Measurements from ENCODE around the gene NMNAT2.
A peak's percentile ranks its signal among the peaks of the same experiment; 100 is the strongest.

NMNAT2 gene

DNA sequence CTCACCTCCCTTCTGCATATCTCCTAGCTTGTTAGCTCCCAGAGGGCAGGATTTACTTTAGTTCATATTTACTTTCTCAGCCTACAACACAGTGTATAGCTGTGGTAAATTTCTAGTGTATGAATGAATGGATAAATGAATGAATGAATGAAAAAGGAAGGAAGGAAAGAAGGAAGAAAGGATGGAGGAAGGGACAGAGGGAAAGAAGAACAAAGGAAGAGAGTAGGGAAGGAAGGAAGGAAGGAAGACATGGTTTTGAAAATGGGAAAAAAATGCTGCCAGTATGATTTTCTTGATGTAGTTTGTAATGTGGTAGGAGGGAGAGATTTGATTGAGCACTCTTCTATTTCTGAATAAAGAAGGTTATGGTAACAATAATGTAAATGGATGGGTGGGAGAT, 185.1 kb downstream of the NMNAT2 start:
- DNase-seq: no peak

DNA sequence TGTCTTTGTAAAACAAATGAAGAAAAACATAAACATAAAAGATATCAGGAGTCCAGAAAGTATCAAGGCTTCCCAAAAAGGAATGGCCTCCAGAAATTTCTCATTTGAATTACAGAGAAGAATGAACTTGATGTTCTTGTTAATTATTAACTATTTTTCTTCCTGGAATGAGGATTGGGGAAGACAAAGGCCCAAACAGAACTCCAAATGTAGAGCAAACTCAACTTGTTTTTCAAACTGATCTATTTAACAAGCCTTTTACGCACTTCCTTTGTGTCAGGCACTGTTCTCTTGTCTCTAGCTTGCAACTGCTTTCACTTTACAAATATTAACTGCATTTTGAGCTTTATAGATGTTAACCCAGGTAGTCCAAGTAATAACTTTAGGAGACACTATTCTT, 186.6 kb downstream of the NMNAT2 start:
- no peak for DNase-seq

DNA sequence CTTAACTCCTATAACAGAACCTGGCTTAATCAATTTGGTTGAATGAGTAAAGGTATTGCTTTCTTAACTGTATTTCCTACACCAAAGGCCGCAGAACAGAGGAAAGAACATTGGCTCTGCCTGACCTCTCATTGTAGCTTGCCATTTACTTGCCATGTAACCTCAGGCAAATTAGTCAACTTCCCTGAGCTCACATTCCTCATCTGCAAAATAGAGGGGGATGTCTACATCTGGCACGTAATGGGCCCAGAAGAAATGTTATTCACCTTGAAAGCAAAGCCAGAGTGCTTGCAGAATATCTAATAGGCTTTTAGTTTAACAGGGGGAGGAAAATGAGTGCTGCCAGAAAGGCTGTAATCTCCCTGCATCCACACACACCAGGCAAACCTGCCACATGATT, 187.8 kb downstream of the NMNAT2 start:
- DNase-seq: no peak

DNA sequence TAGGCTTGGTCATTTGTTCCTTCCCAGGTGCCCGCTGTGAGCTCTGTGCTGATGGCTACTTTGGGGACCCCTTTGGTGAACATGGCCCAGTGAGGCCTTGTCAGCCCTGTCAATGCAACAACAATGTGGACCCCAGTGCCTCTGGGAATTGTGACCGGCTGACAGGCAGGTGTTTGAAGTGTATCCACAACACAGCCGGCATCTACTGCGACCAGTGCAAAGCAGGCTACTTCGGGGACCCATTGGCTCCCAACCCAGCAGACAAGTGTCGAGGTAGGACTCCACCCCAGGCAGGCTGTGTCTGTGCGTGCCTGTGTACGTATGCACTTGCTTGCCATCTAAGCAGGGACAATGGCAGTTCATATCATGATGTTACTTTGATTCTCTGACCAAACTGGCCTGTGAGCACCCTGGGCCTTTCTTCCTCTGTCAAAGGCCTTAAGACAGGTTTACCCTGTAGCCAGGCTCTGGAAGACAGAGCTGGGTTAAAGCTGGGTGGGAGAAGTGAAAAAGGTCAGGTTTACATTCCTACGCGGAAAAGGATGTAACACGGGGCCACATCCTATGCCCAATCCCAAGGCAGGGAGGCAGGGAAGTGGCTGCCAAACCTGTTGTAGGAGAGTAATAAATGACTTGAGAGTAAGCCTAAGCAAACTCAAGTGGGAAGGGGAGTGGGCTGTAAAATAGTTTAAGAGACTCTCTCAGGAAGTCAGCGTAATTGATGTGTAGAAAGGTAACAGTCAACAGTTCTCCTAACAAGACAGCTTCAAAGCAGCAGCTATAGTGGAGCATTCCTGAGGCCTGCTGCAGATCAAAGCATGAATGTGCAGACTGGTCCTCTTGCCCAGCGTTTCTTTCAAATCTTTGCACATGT, 189.6 kb downstream of the NMNAT2 start:
- DNase-seq: no peak

DNA sequence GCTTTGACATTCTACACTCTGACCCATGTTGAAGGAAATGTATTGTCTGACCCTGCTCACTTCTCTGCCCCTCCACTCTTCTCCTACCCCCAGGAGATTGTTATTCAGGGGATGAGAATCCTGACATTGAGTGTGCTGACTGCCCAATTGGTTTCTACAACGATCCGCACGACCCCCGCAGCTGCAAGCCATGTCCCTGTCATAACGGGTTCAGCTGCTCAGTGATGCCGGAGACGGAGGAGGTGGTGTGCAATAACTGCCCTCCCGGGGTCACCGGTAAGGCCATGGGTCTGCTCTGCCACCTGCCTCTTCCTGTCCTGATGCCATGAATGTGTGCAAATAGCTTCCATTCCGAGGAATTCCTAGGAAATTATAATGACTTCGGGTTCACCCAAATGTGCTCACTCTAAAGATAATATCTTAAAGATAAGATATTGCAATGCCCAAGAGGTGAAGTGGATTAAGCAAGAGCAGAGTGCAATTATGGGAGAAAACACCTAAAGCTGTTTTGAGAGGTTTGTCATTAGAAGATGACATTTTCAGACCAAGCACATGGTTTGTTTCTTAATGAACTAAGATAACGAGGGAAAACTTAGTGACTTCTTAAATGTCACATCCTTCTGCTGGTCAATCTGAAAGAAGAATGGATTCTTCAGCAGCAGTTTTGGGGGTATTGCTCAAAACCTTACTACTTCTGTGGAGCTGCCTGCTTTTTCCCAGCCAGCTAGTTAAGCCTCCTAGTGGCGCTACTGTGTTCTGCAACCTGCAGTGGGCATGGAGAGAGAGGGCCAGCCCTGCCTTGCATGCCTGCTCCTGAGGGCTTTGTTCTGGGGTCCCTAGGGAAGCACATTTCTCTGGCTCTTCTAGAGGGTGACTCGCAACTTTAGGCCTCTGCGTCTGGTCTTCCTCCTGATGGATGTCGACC, 190.5 kb downstream of the NMNAT2 start:
- DNase-seq: peak; percentile 58

DNA sequence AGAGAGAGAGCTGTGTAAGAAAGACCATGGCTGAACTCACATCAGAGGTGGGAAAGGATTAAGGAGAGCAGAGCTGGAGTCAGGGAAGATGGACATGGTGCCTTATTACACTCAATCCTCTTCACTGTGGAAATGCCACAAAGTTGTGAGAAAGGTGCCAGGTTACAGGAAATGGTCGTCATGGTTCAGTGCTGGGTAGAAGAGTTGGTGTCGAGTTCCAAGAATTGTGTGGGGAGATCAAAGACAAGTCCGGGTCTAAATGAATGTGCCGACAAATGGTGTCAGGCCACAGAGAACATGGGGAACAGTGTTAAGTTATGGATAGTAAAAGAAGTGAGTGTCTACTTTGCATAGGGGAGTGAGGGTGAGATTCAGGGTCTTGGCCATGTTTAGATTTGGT, 191.2 kb downstream of the NMNAT2 start:
- DNase-seq: no peak

DNA sequence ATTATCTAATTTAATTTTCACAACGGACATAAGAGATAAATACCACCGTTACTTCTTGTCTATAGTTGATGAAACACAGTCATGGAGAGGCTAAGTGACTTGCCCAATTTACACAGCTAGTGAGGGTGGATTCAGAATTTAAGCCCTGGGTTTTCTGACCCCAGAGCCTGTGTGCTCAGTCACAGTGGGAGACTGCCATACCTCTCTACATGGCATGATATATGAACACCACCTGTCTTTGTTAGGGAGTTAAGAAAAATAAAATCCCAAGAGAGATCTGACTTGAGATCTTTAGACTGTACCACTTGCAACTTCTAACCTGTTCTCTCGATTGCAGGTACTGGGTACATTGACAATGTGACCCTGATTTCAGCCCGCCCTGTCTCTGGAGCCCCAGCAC, 191.8 kb downstream of the NMNAT2 start:
- DNase-seq: no peak

DNA sequence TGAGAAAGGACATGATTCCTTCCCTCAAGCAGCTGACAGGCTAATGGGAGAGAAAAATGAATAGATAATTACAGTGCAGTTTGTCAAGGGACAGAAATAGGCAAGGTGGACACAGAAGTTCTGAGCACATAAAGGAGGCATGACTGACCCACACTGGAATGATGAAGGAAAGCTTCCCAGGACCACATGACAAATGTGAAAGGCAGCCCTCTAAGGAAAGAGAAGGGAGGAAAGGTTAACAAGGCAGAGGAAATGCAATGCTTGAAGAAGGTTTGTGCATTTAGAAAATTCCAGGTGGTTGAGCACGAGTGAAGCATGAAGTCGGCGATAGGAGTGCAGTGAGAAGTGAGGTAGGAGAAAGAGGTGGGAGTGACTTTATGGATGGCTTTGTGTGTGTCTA, 194.7 kb downstream of the NMNAT2 start:
- no peak for DNase-seq

DNA sequence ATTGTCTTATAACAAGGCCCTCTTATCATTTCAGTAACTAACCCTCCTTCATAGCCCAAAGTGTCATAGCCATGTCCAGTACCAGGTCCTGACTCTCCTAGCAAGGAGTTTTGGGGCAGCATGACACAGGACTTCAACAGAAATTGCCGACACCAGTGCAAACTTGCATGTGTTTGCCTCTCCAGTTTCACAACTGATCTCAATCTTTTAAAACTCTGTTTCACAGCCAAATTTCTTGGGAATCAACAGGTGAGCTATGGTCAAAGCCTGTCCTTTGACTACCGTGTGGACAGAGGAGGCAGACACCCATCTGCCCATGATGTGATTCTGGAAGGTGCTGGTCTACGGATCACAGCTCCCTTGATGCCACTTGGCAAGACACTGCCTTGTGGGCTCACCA, 195.3 kb downstream of the NMNAT2 start:
- DNase-seq: no peak

DNA sequence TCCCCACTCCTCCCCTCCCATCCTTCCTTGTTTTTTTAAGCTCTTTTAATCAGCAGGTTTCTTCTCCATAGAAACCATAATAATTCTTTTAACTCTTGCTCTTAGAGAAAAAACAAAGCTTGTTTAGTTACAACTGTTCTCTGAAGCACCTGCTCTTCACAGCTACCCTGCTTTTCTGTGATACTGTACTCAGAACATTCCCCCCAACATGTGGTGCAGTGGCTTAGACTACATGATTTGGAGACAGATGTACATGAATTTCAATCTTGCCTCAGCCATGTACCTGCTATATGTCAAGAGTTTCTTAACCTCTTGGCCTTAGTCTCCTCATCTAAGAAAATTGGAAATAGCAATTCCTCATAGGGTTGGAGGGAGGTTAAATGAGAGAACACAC, 198.6 kb downstream of the NMNAT2 start:
- DNase-seq: no peak

DNA sequence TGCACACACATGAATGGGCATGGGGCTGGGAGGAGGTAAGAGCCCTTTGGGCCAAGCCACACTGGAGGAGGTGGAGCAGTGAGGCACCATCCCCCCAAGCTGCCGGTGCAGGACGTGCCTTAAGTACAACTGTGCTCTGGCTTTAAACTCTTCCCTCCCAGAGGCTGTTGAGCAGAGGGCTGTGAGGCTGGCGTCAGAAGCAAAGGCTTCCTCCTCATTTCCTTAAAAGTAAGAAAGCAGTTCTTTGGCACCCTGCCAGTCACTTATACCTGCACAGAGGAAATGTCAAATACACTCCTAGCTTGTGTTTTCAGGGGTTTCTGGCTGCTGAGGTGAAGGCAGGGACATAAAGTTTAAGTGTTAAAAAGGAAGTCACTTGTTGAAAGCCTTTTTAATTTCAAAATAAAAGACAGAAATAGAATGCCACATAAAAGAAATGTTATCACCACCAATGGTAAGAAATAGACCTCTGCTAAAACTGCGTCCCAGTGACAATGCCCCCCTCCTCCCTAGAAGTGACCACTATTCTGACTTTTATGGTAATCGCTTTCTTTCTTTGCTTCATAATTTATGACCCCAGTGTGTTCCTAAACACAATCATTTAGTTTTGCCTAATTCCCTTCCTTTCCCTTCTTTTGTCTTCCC, 199.1 kb downstream of the NMNAT2 start:
- DNase-seq: no peak

DNA sequence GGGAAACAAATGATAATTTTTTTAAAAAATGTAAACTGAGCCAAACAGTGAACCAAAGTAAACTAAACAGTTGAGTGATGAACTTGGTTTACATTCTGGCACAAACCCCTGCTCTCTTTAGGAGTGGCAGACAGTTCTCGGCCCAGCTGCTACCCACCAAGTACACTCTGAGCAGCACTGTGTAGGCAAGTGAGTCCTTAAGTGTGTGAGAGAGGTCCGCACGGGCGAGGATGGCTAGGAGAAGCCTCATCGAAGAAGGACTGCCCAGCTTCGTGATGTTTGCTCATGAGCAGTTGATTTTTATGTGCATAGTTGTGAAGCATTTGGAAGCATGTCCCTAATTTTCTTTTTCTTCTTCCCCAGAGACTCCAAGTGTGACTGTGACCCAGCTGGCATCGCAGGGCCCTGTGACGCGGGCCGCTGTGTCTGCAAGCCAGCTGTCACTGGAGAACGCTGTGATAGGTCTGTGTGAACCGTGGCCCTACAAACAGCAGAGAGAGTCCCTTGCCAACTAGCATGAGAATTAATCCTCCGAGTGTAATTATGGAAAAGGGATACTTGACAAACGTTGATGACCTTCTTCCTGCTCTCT, 200.1 kb downstream of the NMNAT2 start:
- no peak for DNase-seq

DNA sequence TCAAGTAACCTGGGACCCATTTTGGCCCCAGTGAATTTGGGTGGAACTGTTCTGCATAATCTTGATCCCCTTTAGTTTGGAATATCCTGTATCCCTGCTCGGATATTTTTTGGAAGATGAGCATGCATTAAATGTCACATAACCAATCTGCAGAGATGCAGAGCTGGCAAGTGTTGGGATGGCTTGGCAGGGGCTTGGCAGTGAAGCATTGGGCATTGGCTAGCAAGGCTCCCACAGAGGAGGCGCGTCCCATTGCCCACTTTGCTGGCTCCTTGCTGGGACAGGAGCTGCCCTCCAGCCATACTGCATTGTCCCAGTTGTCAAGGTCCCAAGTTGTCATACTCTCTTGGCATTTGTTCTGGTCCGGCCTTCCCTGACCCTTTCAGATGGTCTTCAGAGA, 202.2 kb downstream of the NMNAT2 start:
- DNase-seq: no peak

DNA sequence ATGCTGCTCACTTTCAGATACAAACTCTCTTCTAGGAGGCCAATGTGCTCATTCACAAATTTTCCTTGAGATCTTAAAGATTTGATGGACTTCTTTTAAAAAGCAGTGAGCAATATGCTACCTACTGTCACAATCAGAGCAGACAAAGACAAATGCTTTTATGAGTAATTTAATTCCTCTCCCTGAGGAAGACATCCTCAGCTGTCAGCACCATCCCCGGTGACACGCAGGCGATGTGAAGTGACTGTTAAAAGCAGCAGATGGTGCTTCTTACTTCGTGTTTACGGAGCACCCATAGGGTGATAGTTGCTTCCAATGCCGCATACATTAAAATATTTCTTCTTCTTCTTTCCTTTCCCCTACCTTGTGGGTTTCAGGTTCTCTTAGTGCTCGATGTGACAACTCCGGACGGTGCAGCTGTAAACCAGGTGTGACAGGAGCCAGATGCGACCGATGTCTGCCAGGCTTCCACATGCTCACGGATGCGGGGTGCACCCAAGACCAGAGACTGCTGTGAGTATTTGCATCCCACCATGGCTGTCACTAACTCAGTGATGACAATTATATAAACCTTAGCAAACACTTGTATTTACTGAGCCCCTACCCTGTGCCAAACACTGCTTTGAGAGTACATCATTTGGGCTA, 203.0 kb downstream of the NMNAT2 start:
- no peak for DNase-seq

DNA sequence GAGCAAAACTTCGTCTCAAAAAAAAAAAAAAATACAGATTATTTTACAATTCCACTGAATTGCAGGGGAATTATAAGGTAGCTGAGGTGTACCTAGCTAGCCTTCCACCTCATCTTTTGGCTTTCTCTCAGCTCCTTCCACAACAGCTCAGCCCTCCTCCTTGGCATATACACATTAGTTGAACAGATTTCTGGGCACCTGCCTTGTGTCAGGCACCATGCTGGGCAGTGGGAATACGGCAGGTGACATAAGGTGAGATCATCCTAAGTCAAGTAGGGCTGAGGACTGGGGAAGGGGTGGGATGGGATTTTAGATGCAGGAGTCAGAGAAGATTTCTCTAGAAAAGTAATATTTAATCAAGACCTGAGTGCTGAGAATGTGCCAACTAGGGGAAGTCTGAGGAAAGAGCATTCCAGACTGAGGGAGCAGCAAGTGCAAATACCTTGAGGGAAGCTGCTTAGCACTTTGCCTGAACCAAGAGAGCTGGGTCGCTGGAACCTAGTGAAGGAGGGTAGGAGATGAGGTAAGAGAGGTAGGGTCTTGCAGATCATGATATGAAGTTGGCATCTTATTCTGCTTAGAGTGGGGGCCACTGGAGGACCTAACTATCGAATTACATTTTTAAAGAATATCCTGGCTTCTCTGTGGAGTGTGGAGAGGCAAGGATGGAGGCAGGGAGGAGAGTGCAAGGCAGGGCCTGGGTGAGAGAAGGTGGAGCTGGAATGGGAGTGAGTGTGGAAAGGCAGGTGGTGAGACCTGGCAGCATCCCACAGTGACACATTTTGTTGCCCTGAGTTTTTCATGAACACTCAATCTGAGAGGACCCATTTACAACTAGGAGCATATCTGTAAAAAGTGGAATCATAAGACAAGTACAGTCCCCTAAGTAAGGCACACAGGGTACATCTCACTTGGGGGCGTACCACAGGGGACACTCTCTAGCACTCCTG, 203.9 kb downstream of the NMNAT2 start:
- DNase-seq: no peak

DNA sequence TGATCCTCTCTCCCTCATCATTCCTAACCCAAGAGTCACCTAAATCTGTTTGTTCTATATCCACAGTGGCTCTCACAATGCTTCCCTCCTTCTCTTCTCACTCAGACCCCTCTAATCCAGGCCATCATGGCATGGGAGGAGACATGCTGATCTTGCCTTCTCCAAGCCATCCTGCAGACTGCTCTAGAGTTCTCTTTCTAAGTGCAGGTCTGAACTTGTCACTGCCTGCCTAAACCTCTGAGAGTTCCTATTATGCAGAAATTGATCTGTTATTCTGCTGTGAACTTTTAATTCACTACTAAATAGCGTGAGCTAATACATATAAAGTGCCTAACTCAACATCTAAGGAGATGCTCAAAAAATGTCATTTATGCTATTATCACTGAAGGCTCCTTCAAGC, 205.3 kb downstream of the NMNAT2 start:
- DNase-seq: no peak

DNA sequence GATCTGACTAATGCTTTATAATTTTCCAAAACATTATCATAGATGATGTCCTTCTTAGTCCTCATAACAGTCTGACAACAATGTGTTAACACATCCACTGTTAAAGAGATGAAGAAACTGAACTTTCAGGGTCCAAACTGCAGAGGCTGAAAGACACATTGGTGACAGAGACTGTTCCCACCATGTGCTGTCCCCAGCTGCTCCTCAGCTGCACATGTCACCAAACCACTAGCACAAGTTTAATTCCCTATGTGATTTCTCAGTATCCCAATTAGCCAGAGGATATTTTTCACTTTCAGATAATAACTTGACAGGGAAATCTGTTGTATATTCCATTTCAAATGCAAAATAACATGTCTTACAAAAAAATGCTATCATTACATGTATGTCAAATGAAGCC, 207.5 kb downstream of the NMNAT2 start:
- DNase-seq: no peak

DNA sequence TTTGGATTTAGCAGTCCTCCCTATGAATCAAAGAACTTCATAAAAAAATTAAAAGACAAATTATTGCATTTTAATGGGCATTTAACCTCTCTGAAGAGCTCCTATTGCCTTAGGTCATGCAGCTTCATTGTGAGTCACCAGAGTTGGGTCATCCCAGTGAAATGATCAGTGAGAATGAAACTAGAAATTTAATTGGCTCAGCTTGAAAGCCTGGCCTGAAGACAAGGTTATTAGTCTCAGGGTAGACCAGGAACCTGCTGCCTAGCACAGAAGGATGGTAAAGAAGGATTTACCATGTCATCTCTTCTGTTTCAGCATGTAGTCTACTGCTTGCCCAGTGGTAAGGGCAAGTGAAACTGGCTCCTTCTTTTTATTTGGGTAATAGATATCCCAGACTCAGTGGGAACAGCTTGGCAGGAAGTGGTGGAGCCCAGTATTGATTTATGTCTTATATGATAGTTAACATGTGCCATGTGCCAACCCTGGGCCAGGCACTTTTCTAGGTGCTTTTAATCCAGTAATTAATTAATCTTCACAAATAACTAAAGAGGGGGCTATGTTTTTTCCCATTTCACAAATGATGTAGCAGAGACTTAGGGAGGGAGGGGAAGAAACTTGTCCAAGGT, 208.5 kb downstream of the NMNAT2 start:
- DNase-seq: no peak

DNA sequence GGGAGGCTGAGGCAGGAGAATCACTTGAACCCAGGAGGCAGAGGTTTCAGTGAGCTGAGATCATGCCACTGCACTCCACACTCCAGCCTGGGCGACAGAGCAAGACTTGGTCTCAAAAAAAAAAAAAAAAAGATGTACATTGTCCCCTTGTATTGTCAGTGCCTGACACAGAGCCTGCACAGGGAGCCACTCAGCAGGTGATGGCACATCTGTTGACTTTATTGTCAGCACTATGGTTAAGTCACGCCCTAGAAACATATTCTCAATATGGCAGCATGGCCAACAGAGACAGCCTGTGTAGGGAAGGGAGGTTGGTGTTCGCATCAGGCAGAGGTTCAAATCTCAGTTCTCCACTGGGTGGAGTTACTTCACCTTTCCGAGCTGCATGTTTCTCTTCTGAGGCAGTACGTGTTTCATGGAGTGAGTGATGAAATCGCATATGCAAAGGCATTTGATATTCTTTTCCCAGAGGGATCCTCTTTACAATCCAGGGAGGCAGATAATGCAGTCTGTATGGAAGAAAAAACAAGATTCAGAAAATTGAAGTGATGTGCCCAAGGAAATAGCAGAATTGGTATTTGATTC, 211.6 kb downstream of the NMNAT2 start:
- DNase-seq: no peak

DNA sequence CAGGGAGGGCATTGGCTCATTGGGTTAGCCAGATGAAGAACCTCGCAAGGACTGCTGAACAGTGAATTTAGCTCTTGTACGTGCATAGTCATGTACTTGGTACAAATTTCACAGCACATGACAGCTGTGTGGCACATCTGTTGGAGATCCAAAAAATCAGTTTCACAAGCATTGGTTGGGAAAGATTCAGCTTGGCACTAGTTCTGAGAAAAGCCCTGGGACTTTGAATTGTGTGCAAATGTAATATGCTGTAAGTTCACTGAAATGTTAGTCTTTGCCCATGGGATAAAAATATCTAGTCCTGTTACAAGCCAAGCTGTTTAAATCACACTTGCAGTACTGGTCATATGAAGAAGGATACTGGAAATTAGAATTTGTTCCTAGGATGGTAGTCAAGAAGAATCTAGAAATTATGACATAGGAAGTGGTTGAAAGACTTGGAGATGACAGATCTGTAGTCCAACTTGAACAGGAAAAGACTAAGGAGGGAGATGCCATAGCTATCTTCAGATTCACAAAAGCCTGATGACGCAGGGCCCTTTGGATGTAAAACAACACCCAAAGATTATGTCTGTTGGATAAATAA, 212.9 kb downstream of the NMNAT2 start:
- no peak for DNase-seq

All from 8988T (cell line).